Neural crest cell (in vitro differentiated cells): ENCODE results near the gene PKD1. TPM values are rescaled to one million over a fixed set of nuclear protein-coding genes. Genes with fewer than 3 reads are reported as not detected.
"Not testable (repeated sequence)": the region's sequence is repeated elsewhere in the genome, so short reads cannot be mapped to it uniquely, and the experiment has no call there.

Experiments used
- DNase-seq: peaks from one replicate; pipeline ENCODE4 v3.0.0; 2021; ENCODE audit warnings: low read depth, mixed read lengths, low spot score
- H3K27ac Mint-ChIP-seq: one replicate; pipeline ENCODE4 v1.8.0; 2021; ENCODE audit warnings: mild to moderate bottlenecking, mixed read lengths; ENCODE audit not compliant: unreplicated experiment
- H3K27me3 Mint-ChIP-seq: 2 replicates; pipeline ENCODE4 v1.8.0; 2021; ENCODE audit warnings: low read depth, mild to moderate bottlenecking, mixed read lengths
- H3K36me3 Mint-ChIP-seq: 2 replicates; pipeline ENCODE4 v1.8.0; 2021; ENCODE audit warnings: low read depth, mild to moderate bottlenecking, mixed read lengths
- H3K4me1 Mint-ChIP-seq: 2 replicates; pipeline ENCODE4 v1.8.0; 2021; ENCODE audit warnings: mixed read lengths
- H3K4me3 Mint-ChIP-seq: one replicate; pipeline ENCODE4 v1.8.0; 2021; ENCODE audit warnings: mild to moderate bottlenecking, mixed read lengths
- H3K9me3 Mint-ChIP-seq: 2 replicates; pipeline ENCODE4 v1.8.0; 2021; ENCODE audit warnings: mixed read lengths
- CTCF ChIP-seq: fragments of 200-600 bp; sonication (generic); conservative IDR thresholded peaks from 2 replicates; pipeline ENCODE4 v1.5.0; 2021; ENCODE audit warnings: antibody characterized with exemption, mild to moderate bottlenecking
- total RNA-seq: library from RNA; stranded (reverse); gene quantifications from 2 replicates; pipeline ENCODE4 v1.2.1, GENCODE V29; 2021

The PKD1 gene
- total RNA-seq, 1 donor from 2014 or later = 115 TPM

- H3K4me1 Mint-ChIP-seq, DNase-seq, H3K4me3 Mint-ChIP-seq, H3K27ac Mint-ChIP-seq, H3K36me3 Mint-ChIP-seq, H3K27me3 Mint-ChIP-seq, H3K9me3 Mint-ChIP-seq: not testable (repeated sequence)
These were observed 28.4 kb downstream of the PKD1 start for GRCh38 chr16:2107121-2107790.

GRCh38 chr16:2106211-2106610 is 29.5 kb downstream of the PKD1 start:
- not testable (repeated sequence) for H3K36me3 Mint-ChIP-seq, H3K27ac Mint-ChIP-seq, DNase-seq, H3K4me1 Mint-ChIP-seq, H3K4me3 Mint-ChIP-seq, H3K9me3 Mint-ChIP-seq, H3K27me3 Mint-ChIP-seq

- H3K27ac Mint-ChIP-seq, DNase-seq, H3K36me3 Mint-ChIP-seq, H3K9me3 Mint-ChIP-seq, H3K4me3 Mint-ChIP-seq, H3K27me3 Mint-ChIP-seq, H3K4me1 Mint-ChIP-seq: not testable (repeated sequence)
These were observed 29.9 kb downstream of the PKD1 start for GRCh38 chr16:2105769-2106168.

- not testable (repeated sequence) for H3K4me3 Mint-ChIP-seq, H3K27me3 Mint-ChIP-seq, H3K36me3 Mint-ChIP-seq, H3K4me1 Mint-ChIP-seq, H3K27ac Mint-ChIP-seq, DNase-seq, H3K9me3 Mint-ChIP-seq
These were observed 30.4 kb downstream of the PKD1 start for GRCh38 chr16:2105291-2105690.

- H3K4me3 Mint-ChIP-seq, H3K27ac Mint-ChIP-seq, H3K27me3 Mint-ChIP-seq: not testable (repeated sequence)
These were observed 31.2 kb downstream of the PKD1 start for GRCh38 chr16:2104464-2104863.

GRCh38 chr16:2102471-2102870 is 33.2 kb downstream of the PKD1 start:
- Mint-ChIP-seq H3K27ac (no peak overlapping the region), H3K9me3 (no peaks in the 10 kb centered on the region), H3K4me3 (no peak overlapping the region), H3K4me1 (no peaks in the 10 kb centered on the region), H3K27me3 (no peaks in the 10 kb centered on the region), H3K36me3 (no peaks in the 10 kb centered on the region)
- no peak for TF ChIP-seq CTCF
- DNase-seq = no peak

More at GRCh38 chr16:2104464-2104863, 31.2 kb downstream of the PKD1 start:
- not testable (repeated sequence) for H3K36me3 Mint-ChIP-seq, H3K9me3 Mint-ChIP-seq, DNase-seq, H3K4me1 Mint-ChIP-seq

GRCh38 chr16:2101581-2101980 is 34.1 kb downstream of the PKD1 start:
- DNase-seq, H3K4me3 Mint-ChIP-seq, H3K4me1 Mint-ChIP-seq, H3K36me3 Mint-ChIP-seq, H3K9me3 Mint-ChIP-seq, H3K27me3 Mint-ChIP-seq, H3K27ac Mint-ChIP-seq: not testable (repeated sequence)

- H3K27me3 Mint-ChIP-seq, H3K4me3 Mint-ChIP-seq, H3K4me1 Mint-ChIP-seq, H3K36me3 Mint-ChIP-seq, H3K27ac Mint-ChIP-seq, H3K9me3 Mint-ChIP-seq, DNase-seq: not testable (repeated sequence)
These were observed 38.0 kb downstream of the PKD1 start for GRCh38 chr16:2097689-2098088.

- Mint-ChIP-seq H3K4me1 (peaks cover 6% of the 10 kb centered on the region), H3K4me3 (no peak overlapping the region), H3K9me3 (no peaks in the 10 kb centered on the region), H3K27me3 (no peaks in the 10 kb centered on the region), H3K36me3 (no peaks in the 10 kb centered on the region), H3K27ac (no peak overlapping the region)
- no peak for TF ChIP-seq CTCF
- no peak for DNase-seq
These were observed 38.7 kb downstream of the PKD1 start for GRCh38 chr16:2096853-2097595.
